Ovary (tissue), 9 donors: ENCODE data around the gene GLB1L2. TPM values are rescaled to one million over a fixed set of nuclear protein-coding genes. Genes with fewer than 3 reads are reported as not detected.

Experiments
- DNase-seq, 5 donors: peaks; one replicate each; pipeline ENCODE4 v3.0.0-alpha.2; 2019 to 2020
- H3K27ac ChIP-seq, 2 donors: fragments of 200-600 bp; one replicate each; pipeline versions ENCODE4 v1.5.1 to v1.8.0; 2019 to 2022
- H3K27me3 ChIP-seq: fragments of 200-600 bp; one replicate; pipeline ENCODE4 v1.8.0; 2022
- H3K36me3 ChIP-seq: fragments of 200-600 bp; sonication (generic); one replicate; pipeline ENCODE4 v1.5.1; 2019
- H3K4me1 ChIP-seq: one replicate; pipeline ENCODE4 v1.8.1; 2013; ENCODE audit warnings: mild to moderate bottlenecking, moderate library complexity; ENCODE audit not compliant: insufficient read depth
- H3K4me3 ChIP-seq: fragments of 200-600 bp; sonication (generic); one replicate; pipeline ENCODE4 v1.5.1; 2017
- H3K9me3 ChIP-seq, 2 donors: fragments of 200-600 bp in 1 of 2; sonication (generic) in 1 of 2; one replicate each; pipeline versions ENCODE4 v1.5.1 to v1.8.1; 2013 to 2019; ENCODE audit warnings: mild to moderate bottlenecking in 1 of 2, moderate library complexity in 1 of 2
- EP300 ChIP-seq: sonication (generic); formaldehyde crosslinking; IDR thresholded peaks from one replicate; pipeline ENCODE4 v1.6.1; 2017; ENCODE audit warnings: antibody characterized with exemption
- POLR2A ChIP-seq: fragments of 450-650 bp; IDR thresholded peaks from one replicate; pipeline ENCODE4 v1.6.1; 2017; ENCODE audit warnings: antibody characterized with exemption, mild to moderate bottlenecking, moderate library complexity
- WGBS, 3 donors: extraction: QIAGEN DNeasy Blood & Tissue Kit in 1 of 3; methylation state at CpG; one replicate each; pipeline versions ENCODE4 v1.1.5 to v1.1.7; 2013 to 2017; 5-methylcytosine and 5-hydroxymethylcytosine counted together
- intact Hi-C, 4 donors: fragments of 100-400 bp; cut with DNase I; formaldehyde crosslinking; loops; one replicate each; pipeline versions ENCODE4 v1.11.0 to v1.15.1; 2022 to 2023
- polyA plus RNA-seq, 2 donors: library from polyadenylated mRNA; stranded (reverse); fragments of 200-250 nt in 1 of 2; fragments of 350-450 nt in 1 of 2; fragmentation: Illumina TruSeq in 1 of 2; extraction: RNeasy Lipid Tissue Mini Kit (QIAGEN cat#74804) in 1 of 2; gene quantifications; one replicate each; pipeline ENCODE4 v1.2.3, GENCODE V29; 2013 to 2014
- total RNA-seq, 7 donors: library from RNA; depleted of rRNA in 2 of 7; stranded (reverse); fragments of >200 nt in 2 of 7; fragmentation: NEBNext Ultra II Directional in 3 of 7; extraction: Animal tissue kit (Norgen Biotek cat#: 25700) in 3 of 7; gene quantifications; one replicate each; pipeline versions ENCODE4 v1.1.0 to v1.2.4, GENCODE V29; 2016 to 2023
- TF ChIP-seq, protein P1 (sequence below), 3 donors: fragments of 450-650 bp in 2 of 3; fragments of 200-600 bp in 1 of 3; IDR thresholded peaks; one replicate each; pipeline versions ENCODE4 v1.5.1 to v1.8.0; 2016 to 2022; ENCODE audit warnings: antibody characterized with exemption in 3 of 3, mild to moderate bottlenecking in 1 of 3
- donor health status: DM: no; HTN: no; CAD: no; lungs with moderate emphysema.
- donor health status: DM: no; HTN: no; CAD: no.
- donor health status: Bipolar disorder and iron deficiency.
- donor health status: DM: yes; HTN: yes; CAD: no.
- donor health status: DM: no; HTN: no; CAD: no.
- donor health status: DM: yes; HTN: yes; CAD: no.

Gene GLB1L2
- total and polyA plus RNA-seq, 9 donors, result 9.8 to 24.6 (median 15.6) TPM

DNA sequence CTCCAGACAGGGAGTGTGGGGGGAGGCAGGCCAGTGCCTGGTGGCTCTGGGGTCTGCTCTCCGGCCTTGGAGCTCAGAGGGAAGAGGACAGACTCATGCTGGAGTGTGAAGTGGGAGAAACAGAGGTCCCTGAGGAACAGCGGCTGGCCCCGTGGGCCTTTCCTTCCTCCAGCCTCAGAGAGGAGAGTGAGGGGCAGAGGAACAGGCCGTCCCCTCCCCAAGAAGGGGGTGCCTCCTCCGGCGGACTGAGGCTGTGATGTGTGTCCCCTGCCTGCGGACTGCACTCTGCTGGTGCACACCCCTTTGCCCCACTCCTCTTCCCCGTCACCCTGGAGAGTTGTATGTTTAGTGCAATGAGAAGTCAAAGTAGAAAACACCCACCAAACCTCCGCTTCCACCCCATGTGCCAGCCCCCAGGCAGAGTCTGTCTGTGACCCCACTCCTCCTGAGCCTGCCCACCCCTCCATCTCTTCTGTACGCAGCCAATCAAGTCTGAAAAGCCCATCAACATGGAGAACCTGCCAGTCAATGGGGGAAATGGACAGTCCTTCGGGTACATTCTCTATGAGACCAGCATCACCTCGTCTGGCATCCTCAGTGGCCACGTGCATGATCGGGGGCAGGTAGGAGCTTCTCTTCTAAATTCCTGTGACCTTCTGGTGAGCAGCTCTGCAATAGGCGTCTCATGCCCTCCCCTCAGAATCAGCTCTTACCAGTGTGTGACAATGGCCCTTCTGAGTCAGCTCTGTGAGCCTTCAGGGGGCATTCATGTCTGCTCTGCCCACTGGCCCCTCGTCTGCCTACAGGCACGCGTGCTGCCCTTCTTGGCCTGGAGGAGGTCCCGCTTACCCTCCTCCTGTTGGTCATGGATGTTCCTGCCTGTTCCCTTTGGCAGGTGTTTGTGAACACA lies 39.0 kb downstream of the GLB1L2 start:
- WGBS, 3 donors, result 88 to 90% (median 89%) methylated on average over 19 of the region's 19 CpGs
- no peaks in the 10 kb centered on the region for H3K36me3 ChIP-seq
- no peak overlapping the region for H3K4me3 ChIP-seq
- H3K27me3 ChIP-seq, result no peaks in the 10 kb centered on the region
- TF ChIP-seq, protein P1, sequence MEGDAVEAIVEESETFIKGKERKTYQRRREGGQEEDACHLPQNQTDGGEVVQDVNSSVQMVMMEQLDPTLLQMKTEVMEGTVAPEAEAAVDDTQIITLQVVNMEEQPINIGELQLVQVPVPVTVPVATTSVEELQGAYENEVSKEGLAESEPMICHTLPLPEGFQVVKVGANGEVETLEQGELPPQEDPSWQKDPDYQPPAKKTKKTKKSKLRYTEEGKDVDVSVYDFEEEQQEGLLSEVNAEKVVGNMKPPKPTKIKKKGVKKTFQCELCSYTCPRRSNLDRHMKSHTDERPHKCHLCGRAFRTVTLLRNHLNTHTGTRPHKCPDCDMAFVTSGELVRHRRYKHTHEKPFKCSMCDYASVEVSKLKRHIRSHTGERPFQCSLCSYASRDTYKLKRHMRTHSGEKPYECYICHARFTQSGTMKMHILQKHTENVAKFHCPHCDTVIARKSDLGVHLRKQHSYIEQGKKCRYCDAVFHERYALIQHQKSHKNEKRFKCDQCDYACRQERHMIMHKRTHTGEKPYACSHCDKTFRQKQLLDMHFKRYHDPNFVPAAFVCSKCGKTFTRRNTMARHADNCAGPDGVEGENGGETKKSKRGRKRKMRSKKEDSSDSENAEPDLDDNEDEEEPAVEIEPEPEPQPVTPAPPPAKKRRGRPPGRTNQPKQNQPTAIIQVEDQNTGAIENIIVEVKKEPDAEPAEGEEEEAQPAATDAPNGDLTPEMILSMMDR (IDR thresholded peaks at IDR 0.05), result no peak
- TF ChIP-seq EP300 (no peak), POLR2A (no peak)
- no peaks in the 10 kb centered on the region for H3K9me3 ChIP-seq
- no peaks in the 10 kb centered on the region for H3K4me1 ChIP-seq
- no peak overlapping the region for H3K27ac ChIP-seq
- intact Hi-C loops, result no loop called here
- peak in 1 of 5 donors; percentile 9 for DNase-seq

DNA sequence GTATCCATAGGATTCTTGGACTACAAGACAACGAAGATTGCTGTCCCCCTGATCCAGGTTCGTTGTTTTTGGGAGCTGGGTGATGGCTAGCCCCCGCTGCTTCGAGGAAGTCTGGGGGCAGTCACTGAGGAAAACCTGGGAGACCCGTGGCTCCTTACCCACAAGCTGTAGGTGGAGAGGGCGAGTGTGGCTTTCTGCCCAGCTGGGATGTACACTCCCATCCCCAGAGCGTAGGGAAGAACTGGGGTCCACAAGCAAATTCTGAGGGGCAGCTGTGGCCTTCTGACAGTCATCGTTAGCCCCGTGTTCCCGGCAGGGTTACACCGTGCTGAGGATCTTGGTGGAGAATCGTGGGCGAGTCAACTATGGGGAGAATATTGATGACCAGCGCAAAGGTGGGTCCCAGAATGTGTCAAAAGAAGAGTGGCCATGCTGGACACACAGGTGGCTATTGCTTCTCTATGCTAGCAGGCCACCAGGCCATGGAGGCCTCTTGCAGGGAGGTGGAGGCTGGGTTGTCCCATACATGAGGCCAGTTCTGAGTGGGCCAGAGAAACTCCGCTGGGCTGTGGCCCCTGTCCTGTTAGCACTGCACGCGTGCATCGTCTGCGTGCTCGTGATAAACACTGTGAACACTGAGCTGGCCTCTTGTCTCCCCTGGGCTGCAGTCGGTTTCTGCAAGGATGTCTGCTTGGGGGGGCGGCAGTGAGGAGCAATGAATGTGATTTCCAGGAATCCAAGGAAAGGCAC lies 39.8 kb downstream of the GLB1L2 start:
- H3K4me1 ChIP-seq, result no peaks in the 10 kb centered on the region
- no peak for DNase-seq
- no peak overlapping the region for H3K27ac ChIP-seq
- no peaks in the 10 kb centered on the region for H3K9me3 ChIP-seq
- no peaks in the 10 kb centered on the region for H3K27me3 ChIP-seq
- 90 to 94% (median 91%) methylated on average over 22 of the region's 22 CpGs for WGBS, 3 donors
- TF ChIP-seq, protein P1 (IDR thresholded peaks at IDR 0.05), result no peak
- TF ChIP-seq POLR2A (no peak), EP300 (no peak)
- no peak overlapping the region for H3K4me3 ChIP-seq
- no peaks in the 10 kb centered on the region for H3K36me3 ChIP-seq
- intact Hi-C loops, result no loop called here

DNA sequence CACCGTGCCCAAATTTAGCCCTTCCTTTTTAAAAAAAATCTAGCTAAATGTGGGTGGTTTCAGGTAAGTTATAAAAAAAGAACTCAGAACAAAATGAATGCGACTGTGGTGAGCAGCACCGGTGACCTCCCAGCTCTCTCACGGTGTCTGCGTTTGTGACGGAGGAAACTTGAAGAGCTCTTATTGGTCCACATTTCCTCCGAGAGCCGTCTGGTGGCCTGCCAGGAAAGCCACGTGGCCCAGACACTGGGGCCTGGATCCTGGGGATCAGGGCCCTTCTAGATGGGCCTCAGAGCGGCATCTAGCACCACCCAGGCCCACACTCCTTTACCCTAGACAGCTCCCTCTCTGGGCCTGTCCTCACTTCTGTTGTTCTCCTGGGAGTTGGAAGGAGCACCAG lies 40.7 kb downstream of the GLB1L2 start:
- H3K4me1 ChIP-seq, result no peaks in the 10 kb centered on the region
- intact Hi-C loops, result no loop called here
- H3K9me3 ChIP-seq, result no peaks in the 10 kb centered on the region
- H3K36me3 ChIP-seq, result no peaks in the 10 kb centered on the region
- TF ChIP-seq POLR2A (no peak), EP300 (no peak)
- TF ChIP-seq, protein P1 (IDR thresholded peaks at IDR 0.05), result no peak
- DNase-seq, result no peak
- H3K27ac ChIP-seq, result no peak overlapping the region
- no peaks in the 10 kb centered on the region for H3K27me3 ChIP-seq
- 84 to 91% (median 86%) methylated on average over 10 of the region's 10 CpGs for WGBS, 3 donors
- no peak overlapping the region for H3K4me3 ChIP-seq

DNA sequence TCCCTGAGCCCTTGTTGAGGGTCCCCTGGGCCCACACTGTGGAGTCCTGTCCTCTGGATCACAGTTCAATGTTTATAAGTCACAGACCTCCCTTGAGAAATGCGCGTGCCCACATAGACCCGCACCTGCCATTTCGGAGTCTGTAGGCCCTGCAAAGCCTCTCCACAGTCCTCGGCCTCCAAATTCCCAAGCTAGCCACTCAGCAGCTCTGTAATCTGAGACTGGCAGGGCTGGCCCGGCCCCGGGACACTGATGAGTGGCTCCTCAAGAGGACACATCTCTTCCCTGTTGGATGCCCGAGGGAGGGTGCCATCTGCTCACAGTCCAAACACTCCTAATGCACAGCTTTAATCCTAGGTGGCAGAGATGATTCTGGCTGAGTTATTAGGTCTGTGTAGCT lies 41.2 kb downstream of the GLB1L2 start:
- Histone ChIP-seq H3K27ac (no peak overlapping the region), H3K27me3 (no peaks in the 10 kb centered on the region), H3K4me1 (no peaks in the 10 kb centered on the region), H3K4me3 (no peak overlapping the region), H3K9me3 (no peaks in the 10 kb centered on the region), H3K36me3 (no peaks in the 10 kb centered on the region)
- 76 to 84% (median 80%) methylated on average over 8 of the region's 8 CpGs for WGBS, 3 donors
- no peak for DNase-seq
- TF ChIP-seq, protein P1 (IDR thresholded peaks at IDR 0.05), result no peak
- no peak for TF ChIP-seq POLR2A
- TF ChIP-seq EP300, result no peak
- intact Hi-C loops, result no loop called here
